CD4-positive, CD25-positive, alpha-beta regulatory T cell (primary cell): ENCODE measurements around the gene RBPMS2. TPM values are rescaled to one million over a fixed set of nuclear protein-coding genes. Genes with fewer than 3 reads are reported as not detected.
A peak's percentile ranks its signal among the peaks of the same experiment; 100 is the strongest.

ENCODE experiments used
- ATAC-seq, 2 donors: fragments of 150-1000 bp; cut with Tn5 transposase; one replicate each; pipeline ENCODE4 v1.10.0; 2021; ENCODE audit warnings: low read depth in 2 of 2, moderate number of reproducible peaks in 2 of 2, moderate library complexity in 1 of 2
- DNase-seq, 3 donors: peaks; one replicate each; pipeline versions ENCODE4 v3.0.0 to v3.0.0-alpha.2; 2012 to 2022; ENCODE audit warnings: mixed read lengths in 1 of 3
- H3K27ac ChIP-seq: one replicate; pipeline ENCODE4 v1.7.0; 2013; ENCODE audit warnings: mild to moderate bottlenecking, low read length; ENCODE audit not compliant: insufficient read depth, poor library complexity, severe bottlenecking
- H3K27me3 ChIP-seq: one replicate; pipeline ENCODE4 v1.7.0; 2013; ENCODE audit warnings: low read length; ENCODE audit not compliant: control insufficient read depth, insufficient read depth
- H3K36me3 ChIP-seq: one replicate; pipeline ENCODE4 v1.7.0; 2013; ENCODE audit warnings: mild to moderate bottlenecking, low read length, moderate library complexity; ENCODE audit not compliant: control insufficient read depth, insufficient read depth
- H3K4me1 ChIP-seq: 2 replicates; pipeline ENCODE4 v1.7.0; 2013; ENCODE audit warnings: mild to moderate bottlenecking, low read length; ENCODE audit not compliant: insufficient read depth, control insufficient read depth, poor library complexity, severe bottlenecking
- H3K4me3 ChIP-seq: one replicate; pipeline ENCODE4 v1.7.0; 2013; ENCODE audit warnings: low read depth, mild to moderate bottlenecking, low read length, moderate library complexity
- H3K9me3 ChIP-seq, 2 experiments: 1 replicate in 1 of 2; 2 replicates in 1 of 2; pipeline ENCODE4 v1.7.0; 2013; ENCODE audit warnings: low read length in 2 of 2, mild to moderate bottlenecking in 1 of 2, moderate library complexity in 1 of 2; ENCODE audit not compliant: control insufficient read depth in 2 of 2
- H3K27ac Mint-ChIP-seq, 3 donors: one replicate each; pipeline ENCODE4 v1.8.0; 2020 to 2022; ENCODE audit warnings: mild to moderate bottlenecking in 3 of 3, mixed read lengths in 3 of 3, moderate library complexity in 2 of 3
- H3K27me3 Mint-ChIP-seq: one replicate; pipeline ENCODE4 v1.8.0; 2022; ENCODE audit warnings: mild to moderate bottlenecking, mixed read lengths
- H3K36me3 Mint-ChIP-seq: one replicate; pipeline ENCODE4 v1.8.0; 2020; ENCODE audit warnings: mixed read lengths
- H3K4me1 Mint-ChIP-seq, 4 donors: one replicate each; pipeline ENCODE4 v1.8.0; 2020 to 2022; ENCODE audit warnings: mixed read lengths in 4 of 4, mild to moderate bottlenecking in 1 of 4
- H3K4me3 Mint-ChIP-seq, 4 donors: one replicate each; pipeline ENCODE4 v1.8.0; 2020 to 2022; ENCODE audit warnings: mild to moderate bottlenecking in 4 of 4, mixed read lengths in 4 of 4, moderate library complexity in 3 of 4
- H3K9me3 Mint-ChIP-seq, 7 donors: one replicate each; pipeline ENCODE4 v1.8.0; 2020 to 2022; ENCODE audit warnings: mixed read lengths in 7 of 7, mild to moderate bottlenecking in 3 of 7, moderate library complexity in 2 of 7
- polyA plus RNA-seq, 4 donors: library from polyadenylated mRNA; unstranded; fragments of 300-500 nt; fragmentation: Illumina TruSeq; gene quantifications; one replicate each; pipeline ENCODE4 v1.2.3, GENCODE V29; 2021
- total RNA-seq: library from RNA; stranded (reverse); gene quantifications from one replicate; pipeline ENCODE4 v1.2.3, GENCODE V29; 2022

The RBPMS2 gene
- total and polyA plus RNA-seq, 5 donors from 2014 or later = 0.37 TPM; not detected in 4

- peaks cover 27% of the 10 kb centered on the region for H3K4me1 ChIP-seq
- H3K9me3 Mint-ChIP-seq = no peaks in the 10 kb centered on the region
- ATAC-seq = peak in 1 of 2 donors; percentile 43
- H3K27ac Mint-ChIP-seq = peak overlapping the region in 2 of 3 donors; percentile 26 to 45
- no peak overlapping the region for H3K4me3 Mint-ChIP-seq
- H3K4me3 ChIP-seq = no peak overlapping the region
- H3K36me3 ChIP-seq = peaks cover 28% of the 10 kb centered on the region
- H3K27ac ChIP-seq = no peak overlapping the region
- peaks cover 26 to 57% (median 37%) of the 10 kb centered on the region in 4 donors for H3K4me1 Mint-ChIP-seq
- no peaks in the 10 kb centered on the region for H3K9me3 ChIP-seq
- H3K36me3 Mint-ChIP-seq = peaks cover 4% of the 10 kb centered on the region
- no peak for DNase-seq
- no peaks in the 10 kb centered on the region for H3K27me3 Mint-ChIP-seq
- no peaks in the 10 kb centered on the region for H3K27me3 ChIP-seq
Measured at GRCh38 chr15:64695561-64695992, 79.8 kb downstream of the RBPMS2 start.

- Mint-ChIP-seq H3K4me3 (no peak overlapping the region), H3K9me3 (no peaks in the 10 kb centered on the region), H3K27ac (peak overlapping the region in 1 of 3 donors; percentile 23), H3K36me3 (peaks cover 6% of the 10 kb centered on the region), H3K4me1 (peaks cover 27 to 49% (median 30%) of the 10 kb centered on the region in 4 donors), H3K27me3 (no peaks in the 10 kb centered on the region)
- no peaks in the 10 kb centered on the region for H3K9me3 ChIP-seq
- no peak overlapping the region for H3K27ac ChIP-seq
- no peak for DNase-seq
- peaks cover 36% of the 10 kb centered on the region for H3K36me3 ChIP-seq
- ATAC-seq = no peak
- peaks cover 20% of the 10 kb centered on the region for H3K4me1 ChIP-seq
- no peaks in the 10 kb centered on the region for H3K27me3 ChIP-seq
- no peak overlapping the region for H3K4me3 ChIP-seq
Measured at GRCh38 chr15:64694816-64695215, 80.6 kb downstream of the RBPMS2 start.

DNA sequence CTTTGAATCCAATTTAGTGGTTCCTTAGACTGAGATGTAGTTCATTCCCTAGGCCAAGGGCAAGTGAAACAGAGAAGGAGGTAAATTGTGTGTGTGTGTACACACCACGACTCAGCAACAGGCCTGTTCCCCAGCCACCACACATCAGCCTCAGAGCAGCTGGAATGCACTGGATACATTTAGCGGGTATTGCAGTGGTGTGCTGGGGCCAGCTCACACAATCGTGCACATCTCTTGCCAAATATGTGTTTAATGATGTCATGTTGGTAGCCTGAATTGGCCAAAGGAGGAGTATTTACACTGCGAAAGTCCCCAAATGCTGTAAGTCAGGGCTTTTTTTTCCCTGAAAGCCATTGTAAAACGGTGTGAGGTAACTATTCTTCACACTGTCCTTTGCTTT, 82.3 kb downstream of the RBPMS2 start:
- Histone ChIP-seq H3K4me1 (peaks cover 7% of the 10 kb centered on the region), H3K27me3 (no peaks in the 10 kb centered on the region), H3K4me3 (no peak overlapping the region), H3K36me3 (peaks cover 50% of the 10 kb centered on the region), H3K9me3 (no peaks in the 10 kb centered on the region), H3K27ac (no peak overlapping the region)
- no peak for ATAC-seq
- DNase-seq = no peak
- Mint-ChIP-seq H3K4me1 (peaks cover 14 to 33% (median 20%) of the 10 kb centered on the region in 4 donors), H3K36me3 (peaks cover 13% of the 10 kb centered on the region), H3K9me3 (no peaks in the 10 kb centered on the region), H3K4me3 (no peak overlapping the region), H3K27ac (peak overlapping the region in 1 of 3 donors; percentile 45), H3K27me3 (no peaks in the 10 kb centered on the region)

GRCh38 chr15:64691896-64692565, 83.4 kb downstream of the RBPMS2 start:
- Histone ChIP-seq H3K36me3 (peaks cover 61% of the 10 kb centered on the region), H3K27me3 (no peaks in the 10 kb centered on the region), H3K4me3 (no peak overlapping the region), H3K9me3 (no peaks in the 10 kb centered on the region), H3K27ac (no peak overlapping the region), H3K4me1 (no peaks in the 10 kb centered on the region)
- ATAC-seq (no peak), DNase-seq (no peak)
- H3K4me3 Mint-ChIP-seq = no peak overlapping the region
- H3K36me3 Mint-ChIP-seq = peaks cover 22% of the 10 kb centered on the region
- H3K4me1 Mint-ChIP-seq = peaks cover 5 to 24% (median 10%) of the 10 kb centered on the region in 4 donors
- peak overlapping the region in 1 of 3 donors; percentile 55 for H3K27ac Mint-ChIP-seq
- H3K27me3 Mint-ChIP-seq = no peaks in the 10 kb centered on the region
- no peaks in the 10 kb centered on the region for H3K9me3 Mint-ChIP-seq

DNA sequence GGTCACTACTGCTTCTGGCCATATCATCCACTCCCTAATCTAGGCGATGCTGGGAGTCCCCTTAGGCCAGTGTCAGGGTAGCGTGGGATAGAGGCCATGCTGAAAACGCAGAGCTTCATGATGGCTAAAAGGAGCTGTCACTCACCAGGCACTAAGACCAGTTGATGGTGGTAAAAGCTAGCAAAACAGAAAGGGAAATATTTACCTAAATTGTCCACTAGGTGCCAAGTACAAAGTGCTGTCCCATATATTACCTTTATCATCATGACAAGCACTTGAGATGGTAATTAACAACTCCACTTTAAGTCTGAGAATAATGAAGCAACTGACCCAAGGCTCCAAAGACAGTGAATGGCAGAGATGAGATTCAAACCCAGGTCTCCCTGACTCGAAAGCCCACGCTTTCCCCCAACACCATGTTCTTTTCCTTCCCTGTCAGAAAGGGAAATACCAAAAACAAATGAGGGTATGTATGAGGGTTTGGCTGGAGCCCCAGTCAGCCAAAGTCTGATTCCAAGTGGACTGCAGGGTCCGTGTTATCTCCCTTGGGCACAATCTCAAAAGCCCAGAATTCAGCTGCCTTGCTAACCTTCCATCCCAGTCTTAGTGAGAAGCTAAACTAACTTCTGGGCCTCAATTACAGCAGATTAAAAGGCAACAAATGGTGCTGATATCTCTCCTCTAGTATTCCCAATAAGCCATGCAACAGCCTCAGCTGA, 84.7 kb downstream of the RBPMS2 start:
- Mint-ChIP-seq H3K36me3 (peaks cover 27% of the 10 kb centered on the region), H3K27ac (peak overlapping the region in 2 of 3 donors; percentile 28 to 78), H3K9me3 (no peaks in the 10 kb centered on the region), H3K4me3 (no peak overlapping the region), H3K27me3 (no peaks in the 10 kb centered on the region), H3K4me1 (peaks cover 5 to 16% (median 10%) of the 10 kb centered on the region in 4 donors)
- Histone ChIP-seq H3K27me3 (no peaks in the 10 kb centered on the region), H3K4me3 (no peak overlapping the region), H3K27ac (no peak overlapping the region), H3K4me1 (no peaks in the 10 kb centered on the region), H3K36me3 (peaks cover 65% of the 10 kb centered on the region), H3K9me3 (no peaks in the 10 kb centered on the region)
- ATAC-seq (no peak), DNase-seq (no peak)

GRCh38 chr15:64690008-64690407, 85.4 kb downstream of the RBPMS2 start:
- Histone ChIP-seq H3K36me3 (peaks cover 61% of the 10 kb centered on the region), H3K9me3 (no peaks in the 10 kb centered on the region), H3K4me3 (no peak overlapping the region), H3K27me3 (no peaks in the 10 kb centered on the region), H3K4me1 (no peaks in the 10 kb centered on the region), H3K27ac (peak overlapping the region; percentile 16)
- Mint-ChIP-seq H3K9me3 (no peaks in the 10 kb centered on the region), H3K4me1 (peaks cover 0 to 10% (median 6%) of the 10 kb centered on the region in 4 donors), H3K36me3 (peaks cover 27% of the 10 kb centered on the region), H3K27me3 (no peaks in the 10 kb centered on the region), H3K27ac (peak overlapping the region in 1 of 3 donors; percentile 32), H3K4me3 (no peak overlapping the region)
- ATAC-seq (no peak), DNase-seq (no peak)
